GM18526 (cell line): ENCODE results near the gene CACNA1C.

Experiments used
- POLR2A ChIP-seq: IDR thresholded peaks from 3 replicates; pipeline ENCODE4 v1.6.1; 2011; ENCODE audit not compliant: insufficient read length; ENCODE audit errors: extremely low read depth

The CACNA1C gene

DNA sequence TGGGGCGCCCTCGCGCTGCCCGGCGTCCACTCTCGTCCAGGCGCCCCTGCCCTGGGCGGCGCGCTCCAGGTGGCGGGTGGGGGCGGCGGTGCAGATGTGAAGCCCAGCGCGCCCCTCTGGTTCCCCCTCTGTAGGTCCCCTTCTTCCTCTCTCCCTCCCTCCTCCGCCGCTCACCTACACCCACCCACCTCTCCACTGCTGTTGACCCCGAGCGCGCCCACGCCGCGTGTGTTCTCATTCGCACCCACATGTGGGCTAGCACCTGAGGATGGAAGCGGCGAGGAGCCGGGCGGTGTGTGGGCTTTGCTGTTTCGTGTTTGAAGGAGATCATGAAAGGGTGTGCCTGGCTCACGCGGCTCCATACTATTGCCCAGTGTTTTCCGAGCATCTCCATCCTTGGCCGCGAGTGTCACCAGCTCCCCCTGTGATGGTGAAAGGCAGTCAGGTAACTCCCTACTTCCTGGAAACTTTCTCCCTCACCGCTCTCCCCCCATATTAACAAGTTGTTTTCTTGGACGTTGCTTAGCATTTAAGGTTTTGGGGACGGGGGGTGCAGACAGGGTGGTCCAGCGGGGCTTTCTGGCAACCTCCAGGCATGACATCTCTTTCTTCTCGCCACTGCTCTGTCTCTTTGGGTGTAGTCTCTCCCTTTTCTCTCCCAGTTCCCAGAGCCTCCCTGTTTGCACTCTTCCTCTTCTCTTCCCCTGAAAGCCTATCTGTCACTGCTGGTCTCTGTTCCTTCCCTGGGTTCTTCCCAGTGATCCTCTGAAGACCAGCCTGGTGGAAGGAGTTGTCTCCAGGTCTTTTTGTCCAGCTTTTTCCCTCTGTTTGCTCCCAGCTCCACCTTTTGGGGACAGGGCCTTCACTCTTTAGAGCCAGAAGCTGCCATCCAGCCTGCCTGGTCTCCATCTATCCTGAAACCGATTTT lies 1.6 kb downstream of the CACNA1C start:
- no peak for TF ChIP-seq POLR2A

DNA sequence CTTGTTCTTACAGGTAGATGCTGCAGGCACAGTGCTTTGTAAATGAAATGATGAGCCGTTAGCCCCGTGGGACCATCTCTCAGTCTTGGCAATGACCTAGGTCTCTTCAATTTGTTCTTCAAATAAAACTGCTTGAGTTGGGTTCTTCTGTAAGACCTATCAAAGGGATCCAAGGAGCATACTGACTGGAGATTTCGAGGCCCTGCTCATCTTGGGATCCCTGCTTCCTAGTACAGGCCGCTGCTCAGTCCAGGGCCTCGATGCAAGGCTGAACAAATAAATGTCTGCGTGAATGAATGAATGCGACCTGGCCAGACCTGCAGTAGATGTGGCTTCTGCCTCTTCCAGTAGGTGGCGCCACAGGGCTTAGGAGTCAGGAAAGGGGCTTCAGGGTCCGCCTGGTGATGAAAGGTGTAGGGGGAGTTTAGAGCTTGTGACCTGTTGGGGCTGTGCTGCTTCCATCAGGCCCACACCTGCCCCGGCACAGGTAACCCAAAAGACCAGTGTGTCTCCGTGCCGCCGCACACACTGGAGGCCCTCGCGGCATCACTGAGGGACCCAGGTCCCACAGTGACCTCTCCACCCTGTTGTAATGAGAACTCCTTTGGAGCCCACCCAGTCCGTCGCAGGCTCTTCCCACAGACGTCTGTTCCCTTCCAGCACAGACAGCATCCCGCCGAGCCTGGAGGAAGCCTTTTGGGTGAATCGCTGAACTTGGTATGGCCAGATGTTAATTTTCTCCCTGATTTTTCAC lies 4.4 kb downstream of the CACNA1C start:
- no peak for TF ChIP-seq POLR2A

- no peak for TF ChIP-seq POLR2A
These were observed 5.1 kb downstream of the CACNA1C start for GRCh38 chr12:2057795-2058408.

- no peak for TF ChIP-seq POLR2A
These were observed 6.0 kb downstream of the CACNA1C start for GRCh38 chr12:2058837-2059236.

GRCh38 chr12:2061402-2061801 lies 8.6 kb downstream of the CACNA1C start:
- no peak for TF ChIP-seq POLR2A

DNA sequence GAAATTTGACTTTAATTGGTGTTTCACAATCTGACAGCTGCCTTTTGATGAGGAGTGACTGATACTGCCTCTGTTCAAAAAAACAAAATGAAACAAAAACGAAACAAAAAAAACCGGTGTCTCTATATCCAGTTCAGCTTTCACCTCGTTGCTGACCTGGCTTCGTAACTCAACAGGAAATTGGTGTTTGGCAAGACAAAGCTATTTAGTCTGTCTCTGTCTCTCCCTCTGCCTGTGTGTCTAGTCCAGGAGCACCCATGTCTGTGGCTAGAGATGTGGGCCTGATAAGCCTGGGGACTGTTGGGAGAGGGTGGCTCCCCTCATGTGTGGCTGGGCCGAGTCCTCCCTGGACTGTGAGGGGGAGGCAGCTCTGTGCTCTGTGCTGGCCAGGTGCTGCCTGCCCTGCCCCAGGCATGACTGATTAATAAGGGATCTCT lies 11.3 kb downstream of the CACNA1C start:
- no peak for TF ChIP-seq POLR2A

DNA sequence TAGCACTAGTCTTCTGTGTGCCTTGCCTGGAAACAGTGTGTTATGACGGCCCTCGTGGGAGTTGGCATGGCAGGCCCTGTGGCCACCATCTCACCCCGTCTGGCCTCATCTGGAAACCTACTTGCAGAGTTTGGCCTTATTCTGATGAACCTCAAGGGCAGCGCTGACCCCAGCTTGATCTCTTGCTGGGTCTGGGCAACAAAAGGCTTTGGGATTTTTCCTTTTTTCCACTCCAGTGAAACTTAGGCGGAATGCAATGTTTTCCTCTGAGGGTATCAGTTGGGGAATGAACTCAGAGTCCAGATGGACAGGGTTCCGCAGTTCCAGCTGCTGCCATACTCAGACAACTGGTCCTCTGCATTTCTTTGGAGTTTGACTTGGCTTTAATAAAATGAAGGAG lies 15.9 kb downstream of the CACNA1C start:
- no peak for TF ChIP-seq POLR2A

DNA sequence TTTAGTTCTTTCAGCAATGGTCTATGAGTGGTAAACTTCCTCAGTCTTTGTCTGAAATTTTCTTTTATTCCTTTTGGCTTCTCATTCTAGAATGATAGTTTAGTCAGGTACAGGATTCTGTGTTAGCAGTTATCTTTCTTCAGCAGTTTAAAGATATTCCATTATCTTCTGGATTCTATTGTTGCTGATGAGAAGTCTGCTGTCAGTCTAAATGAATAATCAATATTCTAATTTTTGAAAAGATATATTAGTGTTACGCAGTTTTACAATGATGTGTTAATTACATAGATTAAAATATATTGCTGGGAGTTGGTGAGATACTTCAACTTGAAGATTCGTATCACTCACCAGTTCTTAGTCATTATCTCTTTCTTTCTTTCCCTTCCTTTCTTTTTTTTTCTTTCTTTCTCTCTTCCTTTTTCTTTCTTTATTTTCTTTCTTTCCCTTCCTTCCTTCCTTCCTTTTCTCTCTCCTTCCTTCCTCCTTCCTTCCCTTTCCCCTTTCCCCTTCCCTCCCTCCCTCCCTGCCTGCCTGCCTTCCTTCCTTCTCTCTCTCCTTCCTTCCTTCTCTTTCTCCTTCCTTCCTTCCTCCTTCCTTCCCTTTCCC lies 17.8 kb downstream of the CACNA1C start:
- TF ChIP-seq POLR2A = no peak

GRCh38 chr12:2074792-2075191 lies 22.0 kb downstream of the CACNA1C start:
- no peak for TF ChIP-seq POLR2A

GRCh38 chr12:2075508-2076195 lies 22.9 kb downstream of the CACNA1C start:
- no peak for TF ChIP-seq POLR2A

GRCh38 chr12:2076196-2076570 lies 23.4 kb downstream of the CACNA1C start:
- TF ChIP-seq POLR2A = no peak

- no peak for TF ChIP-seq POLR2A
These were observed 23.9 kb downstream of the CACNA1C start for GRCh38 chr12:2076728-2077127.

DNA sequence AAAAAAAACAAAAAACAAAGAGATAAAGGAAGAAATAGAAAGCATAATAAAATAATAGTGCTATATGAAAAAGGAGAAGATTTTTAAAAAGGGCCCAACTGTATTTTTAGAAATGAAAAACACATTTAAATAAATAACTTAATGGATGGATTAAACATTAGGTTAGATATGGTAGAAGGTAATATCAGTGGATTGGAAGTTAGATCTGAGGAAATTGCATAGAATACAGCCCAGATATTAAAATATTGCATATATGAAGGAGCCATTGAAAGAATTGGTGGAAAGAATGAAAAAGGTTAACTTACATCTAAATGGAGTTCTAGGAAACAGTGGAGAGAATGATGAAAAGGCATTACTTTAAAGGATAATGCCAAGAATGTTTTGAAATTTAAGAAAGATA lies 27.8 kb downstream of the CACNA1C start:
- TF ChIP-seq POLR2A = no peak

- TF ChIP-seq POLR2A = no peak
These were observed 29.5 kb downstream of the CACNA1C start for GRCh38 chr12:2082321-2082720.

- no peak for TF ChIP-seq POLR2A
These were observed 30.2 kb downstream of the CACNA1C start for GRCh38 chr12:2083008-2083407.
